ENCODE results near the gene CST7.

Gene CST7

GRCh38 chr20:24933266-24933908, 15.7 kb upstream of the CST7 start:
- Histone ChIP-seq H3K9me3 (ENCODE audit: severe bottlenecking) (no peaks in the 10 kb centered on the region), H3K27me3 (ENCODE audit: insufficient read depth, low read depth, severe bottlenecking) (no peaks in the 10 kb centered on the region), H3K27ac (no peak overlapping the region), H3K36me3 (no peaks in the 10 kb centered on the region), H3K4me3 (ENCODE audit: low read depth, low read length) (no peak overlapping the region)
- DNase-seq, result no peak
- TF ChIP-seq, protein P1, sequence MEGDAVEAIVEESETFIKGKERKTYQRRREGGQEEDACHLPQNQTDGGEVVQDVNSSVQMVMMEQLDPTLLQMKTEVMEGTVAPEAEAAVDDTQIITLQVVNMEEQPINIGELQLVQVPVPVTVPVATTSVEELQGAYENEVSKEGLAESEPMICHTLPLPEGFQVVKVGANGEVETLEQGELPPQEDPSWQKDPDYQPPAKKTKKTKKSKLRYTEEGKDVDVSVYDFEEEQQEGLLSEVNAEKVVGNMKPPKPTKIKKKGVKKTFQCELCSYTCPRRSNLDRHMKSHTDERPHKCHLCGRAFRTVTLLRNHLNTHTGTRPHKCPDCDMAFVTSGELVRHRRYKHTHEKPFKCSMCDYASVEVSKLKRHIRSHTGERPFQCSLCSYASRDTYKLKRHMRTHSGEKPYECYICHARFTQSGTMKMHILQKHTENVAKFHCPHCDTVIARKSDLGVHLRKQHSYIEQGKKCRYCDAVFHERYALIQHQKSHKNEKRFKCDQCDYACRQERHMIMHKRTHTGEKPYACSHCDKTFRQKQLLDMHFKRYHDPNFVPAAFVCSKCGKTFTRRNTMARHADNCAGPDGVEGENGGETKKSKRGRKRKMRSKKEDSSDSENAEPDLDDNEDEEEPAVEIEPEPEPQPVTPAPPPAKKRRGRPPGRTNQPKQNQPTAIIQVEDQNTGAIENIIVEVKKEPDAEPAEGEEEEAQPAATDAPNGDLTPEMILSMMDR (IDR thresholded peaks at IDR 0.05; ENCODE audit: low read depth, low read length), result no peak

DNA sequence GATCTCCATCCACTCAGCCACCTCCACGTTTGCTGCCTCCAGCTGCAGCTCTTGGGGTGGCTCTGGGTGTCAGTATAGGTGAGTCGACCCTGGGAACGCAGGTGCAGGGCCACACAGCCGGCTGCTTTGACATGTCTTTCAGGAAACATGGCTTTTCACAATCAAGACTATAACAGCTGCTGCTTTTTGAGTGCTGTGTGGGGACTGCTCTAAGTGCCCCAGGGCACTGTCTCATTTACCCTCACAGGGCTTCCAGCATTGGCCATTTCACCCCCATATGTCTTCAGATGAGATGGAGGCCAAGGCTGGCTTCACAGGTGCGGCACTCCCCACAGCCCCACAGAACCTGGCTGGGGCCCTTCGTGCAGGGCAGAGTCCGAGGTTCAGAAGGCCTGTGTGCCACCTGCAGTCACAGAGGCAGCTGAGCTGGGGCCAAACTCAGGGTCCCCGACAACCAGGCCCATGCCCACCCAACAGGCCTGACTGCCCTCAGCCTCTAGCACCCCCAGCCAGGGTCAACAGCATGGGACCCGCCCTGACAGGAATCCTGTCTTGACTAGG, 14.9 kb upstream of the CST7 start:
- TF ChIP-seq, protein P1 (IDR thresholded peaks at IDR 0.05; ENCODE audit: low read depth, low read length), result no peak
- no peaks in the 10 kb centered on the region for H3K9me3 ChIP-seq (ENCODE audit: severe bottlenecking)
- DNase-seq, result no peak
- no peak overlapping the region for H3K4me3 ChIP-seq (ENCODE audit: low read depth, low read length)
- H3K27me3 ChIP-seq (ENCODE audit: insufficient read depth, low read depth, severe bottlenecking), result no peaks in the 10 kb centered on the region
- no peak overlapping the region for H3K27ac ChIP-seq
- H3K36me3 ChIP-seq, result no peaks in the 10 kb centered on the region

DNA sequence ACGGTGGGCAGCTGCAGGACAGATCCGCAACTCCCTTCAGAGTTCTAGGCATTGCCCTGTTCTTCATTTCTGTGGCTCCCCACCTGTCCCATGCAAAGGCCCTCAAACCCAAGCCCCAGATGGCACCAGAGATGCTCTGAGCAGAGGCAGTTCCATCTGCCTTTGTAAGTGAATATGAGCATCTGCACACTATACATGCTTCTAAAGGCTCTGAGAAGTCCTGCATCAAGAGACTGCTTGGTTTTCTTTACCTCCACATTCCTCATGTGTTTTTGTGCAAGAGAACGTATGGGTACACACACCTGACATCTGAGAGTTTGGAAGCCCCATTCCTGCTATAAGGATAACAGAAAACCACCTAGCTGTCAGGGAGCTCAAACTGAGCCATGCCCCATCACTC, 14.4 kb upstream of the CST7 start:
- DNase-seq, result no peak
- Histone ChIP-seq H3K27me3 (ENCODE audit: insufficient read depth, low read depth, severe bottlenecking) (no peaks in the 10 kb centered on the region), H3K4me3 (ENCODE audit: low read depth, low read length) (no peak overlapping the region), H3K9me3 (ENCODE audit: severe bottlenecking) (no peaks in the 10 kb centered on the region), H3K27ac (no peak overlapping the region), H3K36me3 (no peaks in the 10 kb centered on the region)
- TF ChIP-seq, protein P1 (IDR thresholded peaks at IDR 0.05; ENCODE audit: low read depth, low read length), result no peak

- H3K9me3 ChIP-seq (ENCODE audit: severe bottlenecking), result no peaks in the 10 kb centered on the region
- TF ChIP-seq, protein P1 (IDR thresholded peaks at IDR 0.05; ENCODE audit: low read depth, low read length), result no peak
- H3K27ac ChIP-seq, result no peak overlapping the region
- H3K27me3 ChIP-seq (ENCODE audit: insufficient read depth, low read depth, severe bottlenecking), result no peaks in the 10 kb centered on the region
- DNase-seq, result no peak
- no peaks in the 10 kb centered on the region for H3K36me3 ChIP-seq
- H3K4me3 ChIP-seq (ENCODE audit: low read depth, low read length), result no peak overlapping the region
These were observed 13.9 kb upstream of the CST7 start for GRCh38 chr20:24935140-24935539.

GRCh38 chr20:24935766-24936525, 13.1 kb upstream of the CST7 start:
- no peak for DNase-seq
- TF ChIP-seq, protein P1 (IDR thresholded peaks at IDR 0.05; ENCODE audit: low read depth, low read length), result no peak
- no peaks in the 10 kb centered on the region for H3K9me3 ChIP-seq (ENCODE audit: severe bottlenecking)

More at GRCh38 chr20:24935766-24936525, 13.1 kb upstream of the CST7 start:
- no peaks in the 10 kb centered on the region for H3K27me3 ChIP-seq (ENCODE audit: insufficient read depth, low read depth, severe bottlenecking)
- no peaks in the 10 kb centered on the region for H3K36me3 ChIP-seq
- H3K4me3 ChIP-seq (ENCODE audit: low read depth, low read length), result no peak overlapping the region
- H3K27ac ChIP-seq, result no peak overlapping the region

All from WERI-Rb-1 (cell line).